ENCODE data around the gene DDI2.
A peak's percentile ranks its signal among the peaks of the same experiment; 100 is the strongest.

Gene DDI2

GRCh38 chr1:15680561-15681348 is 63.5 kb downstream of the DDI2 start:
- Histone ChIP-seq H3K36me3 (ENCODE audit: control insufficient read depth, insufficient read depth, low read length) (no peaks in the 10 kb centered on the region), H3K27ac (ENCODE audit: low read length) (no peak overlapping the region), H3K4me3 (ENCODE audit: low read length) (no peak overlapping the region), H3K9me3 (ENCODE audit: control insufficient read depth, insufficient read depth, low read length) (no peaks in the 10 kb centered on the region), H3K4me1 (ENCODE audit: control insufficient read depth, insufficient read depth, low read length) (no peaks in the 10 kb centered on the region), H3K27me3 (ENCODE audit: control insufficient read depth, insufficient read depth, low read length) (no peaks in the 10 kb centered on the region)
- DNase-seq (ENCODE audit: low read depth, low spot score), result no peak
- no CpG with 5 or more reads among the region's 7 CpGs for WGBS (ENCODE audit: insufficient coverage, insufficient read length)

- Histone ChIP-seq H3K4me1 (ENCODE audit: control insufficient read depth, insufficient read depth, low read length) (no peaks in the 10 kb centered on the region), H3K9me3 (ENCODE audit: control insufficient read depth, insufficient read depth, low read length) (no peaks in the 10 kb centered on the region), H3K36me3 (ENCODE audit: control insufficient read depth, insufficient read depth, low read length) (no peaks in the 10 kb centered on the region), H3K27ac (ENCODE audit: low read length) (no peak overlapping the region), H3K27me3 (ENCODE audit: control insufficient read depth, insufficient read depth, low read length) (no peaks in the 10 kb centered on the region), H3K4me3 (ENCODE audit: low read length) (no peak overlapping the region)
- WGBS (ENCODE audit: insufficient coverage, insufficient read length), result no CpG with 5 or more reads among the region's 12 CpGs
- DNase-seq (ENCODE audit: low read depth, low spot score), result no peak
Observed at GRCh38 chr1:15681349-15682292, 64.4 kb downstream of the DDI2 start.

GRCh38 chr1:15682936-15683341 is 65.7 kb downstream of the DDI2 start:
- no peak for DNase-seq (ENCODE audit: low read depth, low spot score)
- H3K4me1 ChIP-seq (ENCODE audit: control insufficient read depth, insufficient read depth, low read length), result no peaks in the 10 kb centered on the region
- 100% methylated on average over 1 of the region's 4 CpGs for WGBS (ENCODE audit: insufficient coverage, insufficient read length)
- no peak overlapping the region for H3K4me3 ChIP-seq (ENCODE audit: low read length)
- no peaks in the 10 kb centered on the region for H3K27me3 ChIP-seq (ENCODE audit: control insufficient read depth, insufficient read depth, low read length)
- no peak overlapping the region for H3K27ac ChIP-seq (ENCODE audit: low read length)
- no peaks in the 10 kb centered on the region for H3K9me3 ChIP-seq (ENCODE audit: control insufficient read depth, insufficient read depth, low read length)
- no peaks in the 10 kb centered on the region for H3K36me3 ChIP-seq (ENCODE audit: control insufficient read depth, insufficient read depth, low read length)

- H3K9me3 ChIP-seq (ENCODE audit: control insufficient read depth, insufficient read depth, low read length), result no peaks in the 10 kb centered on the region
- no peaks in the 10 kb centered on the region for H3K36me3 ChIP-seq (ENCODE audit: control insufficient read depth, insufficient read depth, low read length)
- no peak overlapping the region for H3K27ac ChIP-seq (ENCODE audit: low read length)
- no peak for DNase-seq (ENCODE audit: low read depth, low spot score)
- peak overlapping the region; percentile 95; the same call in 1 of the 2 replicates for H3K4me3 ChIP-seq (ENCODE audit: low read length)
- no peaks in the 10 kb centered on the region for H3K4me1 ChIP-seq (ENCODE audit: control insufficient read depth, insufficient read depth, low read length)
- no peaks in the 10 kb centered on the region for H3K27me3 ChIP-seq (ENCODE audit: control insufficient read depth, insufficient read depth, low read length)
- WGBS (ENCODE audit: insufficient coverage, insufficient read length), result no CpG with 5 or more reads among the region's 18 CpGs
Observed at GRCh38 chr1:15683345-15684039, 66.2 kb downstream of the DDI2 start.

- H3K9me3 ChIP-seq (ENCODE audit: control insufficient read depth, insufficient read depth, low read length), result no peaks in the 10 kb centered on the region
- no peaks in the 10 kb centered on the region for H3K36me3 ChIP-seq (ENCODE audit: control insufficient read depth, insufficient read depth, low read length)
- H3K27ac ChIP-seq (ENCODE audit: low read length), result no peak within 1 kb of the TSS
- no peaks in the 10 kb centered on the region for H3K27me3 ChIP-seq (ENCODE audit: control insufficient read depth, insufficient read depth, low read length)
- H3K4me1 ChIP-seq (ENCODE audit: control insufficient read depth, insufficient read depth, low read length), result no peaks in the 10 kb centered on the region
- no CpG with 5 or more reads among the region's 52 CpGs for WGBS (ENCODE audit: insufficient coverage, insufficient read length)
- DNase-seq (ENCODE audit: low read depth, low spot score), result no peak
- peak within 1 kb of the TSS; percentile 95 for H3K4me3 ChIP-seq (ENCODE audit: low read length)
Observed at GRCh38 chr1:15684042-15684461, 66.8 kb downstream of the DDI2 start, which contains the start of gene PLEKHM2. TSS of gene PLEKHM2 (plus strand) at chr1:15684320. CDS start at chr1:15684559, 239 bp downstream.

GRCh38 chr1:15684468-15685291 is 67.4 kb downstream of the DDI2 start:
- no peak for DNase-seq (ENCODE audit: low read depth, low spot score)
- WGBS (ENCODE audit: insufficient coverage, insufficient read length), result no CpG with 5 or more reads among the region's 72 CpGs

GRCh38 chr1:15685820-15686219 is 68.6 kb downstream of the DDI2 start:
- no peak overlapping the region for H3K27ac ChIP-seq (ENCODE audit: low read length)
- no peak for DNase-seq (ENCODE audit: low read depth, low spot score)
- no peaks in the 10 kb centered on the region for H3K9me3 ChIP-seq (ENCODE audit: control insufficient read depth, insufficient read depth, low read length)
- no CpG with 5 or more reads among the region's 4 CpGs for WGBS (ENCODE audit: insufficient coverage, insufficient read length)
- no peaks in the 10 kb centered on the region for H3K27me3 ChIP-seq (ENCODE audit: control insufficient read depth, insufficient read depth, low read length)
- no peaks in the 10 kb centered on the region for H3K36me3 ChIP-seq (ENCODE audit: control insufficient read depth, insufficient read depth, low read length)
- no peaks in the 10 kb centered on the region for H3K4me1 ChIP-seq (ENCODE audit: control insufficient read depth, insufficient read depth, low read length)
- no peak overlapping the region for H3K4me3 ChIP-seq (ENCODE audit: low read length)

More at GRCh38 chr1:15684468-15685291, 67.4 kb downstream of the DDI2 start:
- Histone ChIP-seq H3K27me3 (ENCODE audit: control insufficient read depth, insufficient read depth, low read length) (no peaks in the 10 kb centered on the region), H3K36me3 (ENCODE audit: control insufficient read depth, insufficient read depth, low read length) (no peaks in the 10 kb centered on the region), H3K9me3 (ENCODE audit: control insufficient read depth, insufficient read depth, low read length) (no peaks in the 10 kb centered on the region), H3K27ac (ENCODE audit: low read length) (no peak overlapping the region), H3K4me3 (ENCODE audit: low read length) (peak overlapping the region; percentile 95), H3K4me1 (ENCODE audit: control insufficient read depth, insufficient read depth, low read length) (no peaks in the 10 kb centered on the region)

- Histone ChIP-seq H3K27ac (ENCODE audit: low read length) (no peak overlapping the region), H3K27me3 (ENCODE audit: control insufficient read depth, insufficient read depth, low read length) (no peaks in the 10 kb centered on the region), H3K4me3 (ENCODE audit: low read length) (no peak overlapping the region), H3K4me1 (ENCODE audit: control insufficient read depth, insufficient read depth, low read length) (no peaks in the 10 kb centered on the region), H3K9me3 (ENCODE audit: control insufficient read depth, insufficient read depth, low read length) (no peaks in the 10 kb centered on the region), H3K36me3 (ENCODE audit: control insufficient read depth, insufficient read depth, low read length) (no peaks in the 10 kb centered on the region)
- WGBS (ENCODE audit: insufficient coverage, insufficient read length), result no CpG with 5 or more reads among the region's 2 CpGs
- no peak for DNase-seq (ENCODE audit: low read depth, low spot score)
Observed at GRCh38 chr1:15687446-15687845, 70.2 kb downstream of the DDI2 start.

- Histone ChIP-seq H3K4me3 (ENCODE audit: low read length) (no peak overlapping the region), H3K36me3 (ENCODE audit: control insufficient read depth, insufficient read depth, low read length) (no peaks in the 10 kb centered on the region), H3K4me1 (ENCODE audit: control insufficient read depth, insufficient read depth, low read length) (no peaks in the 10 kb centered on the region), H3K9me3 (ENCODE audit: control insufficient read depth, insufficient read depth, low read length) (no peaks in the 10 kb centered on the region), H3K27me3 (ENCODE audit: control insufficient read depth, insufficient read depth, low read length) (no peaks in the 10 kb centered on the region), H3K27ac (ENCODE audit: low read length) (no peak overlapping the region)
- WGBS (ENCODE audit: insufficient coverage, insufficient read length), result no CpG with 5 or more reads among the region's 6 CpGs
- no peak for DNase-seq (ENCODE audit: low read depth, low spot score)
Observed at GRCh38 chr1:15690317-15690716, 73.1 kb downstream of the DDI2 start.

All from iPS DF 6.9 (cell line).